Measurements from ENCODE around the gene GSTT4.

DNA sequence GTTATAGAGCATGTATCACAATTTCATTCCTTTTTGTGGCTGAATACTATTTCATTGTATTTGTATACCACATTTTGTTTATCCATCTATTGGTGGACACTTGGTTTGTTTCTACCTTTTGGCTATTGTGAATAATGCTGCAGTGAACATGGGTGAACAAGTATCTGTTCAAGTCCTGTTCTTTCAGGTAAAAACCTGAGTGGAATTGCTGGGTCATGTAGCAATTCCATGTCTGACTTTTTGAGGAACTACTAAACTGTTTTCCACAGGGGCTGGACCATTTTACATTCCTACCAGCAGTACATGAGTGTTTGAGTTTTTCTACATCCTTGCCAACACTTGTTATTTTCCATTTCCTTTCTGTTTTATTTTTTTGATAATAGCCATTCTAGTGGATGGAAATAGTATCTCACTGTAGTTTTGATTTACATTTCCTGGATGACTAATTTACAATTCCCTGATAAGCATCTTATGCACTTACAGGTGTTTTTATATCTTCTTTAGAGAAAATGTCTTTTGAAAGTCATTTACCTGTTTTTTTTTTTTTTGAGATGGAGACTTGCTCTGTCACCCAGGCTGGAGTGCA is 18.0 kb upstream of the GSTT4 start:
- TF ChIP-seq, protein P1, sequence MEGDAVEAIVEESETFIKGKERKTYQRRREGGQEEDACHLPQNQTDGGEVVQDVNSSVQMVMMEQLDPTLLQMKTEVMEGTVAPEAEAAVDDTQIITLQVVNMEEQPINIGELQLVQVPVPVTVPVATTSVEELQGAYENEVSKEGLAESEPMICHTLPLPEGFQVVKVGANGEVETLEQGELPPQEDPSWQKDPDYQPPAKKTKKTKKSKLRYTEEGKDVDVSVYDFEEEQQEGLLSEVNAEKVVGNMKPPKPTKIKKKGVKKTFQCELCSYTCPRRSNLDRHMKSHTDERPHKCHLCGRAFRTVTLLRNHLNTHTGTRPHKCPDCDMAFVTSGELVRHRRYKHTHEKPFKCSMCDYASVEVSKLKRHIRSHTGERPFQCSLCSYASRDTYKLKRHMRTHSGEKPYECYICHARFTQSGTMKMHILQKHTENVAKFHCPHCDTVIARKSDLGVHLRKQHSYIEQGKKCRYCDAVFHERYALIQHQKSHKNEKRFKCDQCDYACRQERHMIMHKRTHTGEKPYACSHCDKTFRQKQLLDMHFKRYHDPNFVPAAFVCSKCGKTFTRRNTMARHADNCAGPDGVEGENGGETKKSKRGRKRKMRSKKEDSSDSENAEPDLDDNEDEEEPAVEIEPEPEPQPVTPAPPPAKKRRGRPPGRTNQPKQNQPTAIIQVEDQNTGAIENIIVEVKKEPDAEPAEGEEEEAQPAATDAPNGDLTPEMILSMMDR (IDR thresholded peaks at IDR 0.05) = no peak
- no peak for TF ChIP-seq POLR2A (IDR thresholded peaks at IDR 0.05)

All from body of pancreas (tissue), 4 donors.